ENCODE data around the gene DAB2IP. TPM values are rescaled to one million over a fixed set of nuclear protein-coding genes. Genes with fewer than 3 reads are reported as not detected.

DAB2IP gene
- total RNA-seq, 2 donors from 2014 or later = 70.7 to 71.0 TPM

DNA sequence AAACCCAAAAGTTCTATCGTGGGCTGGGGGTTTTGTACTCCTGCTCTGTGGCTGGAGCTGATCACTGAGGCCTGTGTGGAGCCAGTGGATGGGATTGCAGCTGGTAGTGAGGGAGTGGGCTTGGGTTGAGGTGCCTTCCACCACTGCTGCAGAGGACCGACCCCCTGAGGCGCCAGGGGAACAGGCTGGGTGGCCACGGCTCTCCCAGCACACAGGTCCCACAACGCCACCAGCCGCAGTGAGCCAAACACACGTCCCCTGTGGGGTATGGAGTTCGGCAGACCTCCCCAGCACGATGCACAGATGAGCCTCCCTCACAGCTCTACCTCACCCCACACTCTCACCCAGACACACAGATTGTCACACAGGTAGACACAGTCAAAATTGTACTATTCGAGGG, 109.1 kb downstream of the DAB2IP start:
- Histone ChIP-seq H3K4me1 (ENCODE audit: control insufficient read depth, insufficient read depth, low read length) (no peaks in the 10 kb centered on the region), H3K4me3 (ENCODE audit: low read length) (no peak overlapping the region), H3K36me3 (ENCODE audit: control insufficient read depth, insufficient read depth, low read length) (peaks cover 5% of the 10 kb centered on the region), H3K9ac (ENCODE audit: extremely low read depth, low read length, poor library complexity, severe bottlenecking) (no peak overlapping the region), H3K9me3 (ENCODE audit: control insufficient read depth, low read length) (no peaks in the 10 kb centered on the region), H3K27ac (ENCODE audit: low read depth, low read length) (no peak overlapping the region), H3K27me3 (ENCODE audit: control insufficient read depth, insufficient read depth, low read length, poor library complexity, severe bottlenecking) (no peaks in the 10 kb centered on the region)
- H3K9me3 Mint-ChIP-seq = no peaks in the 10 kb centered on the region
- H3K27ac Mint-ChIP-seq = no peak overlapping the region
- H3K36me3 Mint-ChIP-seq (ENCODE audit: low read depth) = peaks cover 40% of the 10 kb centered on the region
- DNase-seq = no peak
- no peaks in the 10 kb centered on the region for H3K27me3 Mint-ChIP-seq (ENCODE audit: insufficient read depth)
- H3K4me3 Mint-ChIP-seq = no peak overlapping the region
- no peaks in the 10 kb centered on the region for H3K4me1 Mint-ChIP-seq
- WGBS, 2 experiments (ENCODE audit: insufficient coverage in 1 of 2, insufficient read length in 1 of 2) = 92 to 95% methylated on average over 4 to 10 of the region's 10 CpGs
- TF ChIP-seq, protein P1, sequence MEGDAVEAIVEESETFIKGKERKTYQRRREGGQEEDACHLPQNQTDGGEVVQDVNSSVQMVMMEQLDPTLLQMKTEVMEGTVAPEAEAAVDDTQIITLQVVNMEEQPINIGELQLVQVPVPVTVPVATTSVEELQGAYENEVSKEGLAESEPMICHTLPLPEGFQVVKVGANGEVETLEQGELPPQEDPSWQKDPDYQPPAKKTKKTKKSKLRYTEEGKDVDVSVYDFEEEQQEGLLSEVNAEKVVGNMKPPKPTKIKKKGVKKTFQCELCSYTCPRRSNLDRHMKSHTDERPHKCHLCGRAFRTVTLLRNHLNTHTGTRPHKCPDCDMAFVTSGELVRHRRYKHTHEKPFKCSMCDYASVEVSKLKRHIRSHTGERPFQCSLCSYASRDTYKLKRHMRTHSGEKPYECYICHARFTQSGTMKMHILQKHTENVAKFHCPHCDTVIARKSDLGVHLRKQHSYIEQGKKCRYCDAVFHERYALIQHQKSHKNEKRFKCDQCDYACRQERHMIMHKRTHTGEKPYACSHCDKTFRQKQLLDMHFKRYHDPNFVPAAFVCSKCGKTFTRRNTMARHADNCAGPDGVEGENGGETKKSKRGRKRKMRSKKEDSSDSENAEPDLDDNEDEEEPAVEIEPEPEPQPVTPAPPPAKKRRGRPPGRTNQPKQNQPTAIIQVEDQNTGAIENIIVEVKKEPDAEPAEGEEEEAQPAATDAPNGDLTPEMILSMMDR (conservative IDR thresholded peaks at IDR 0.05) = no peak

DNA sequence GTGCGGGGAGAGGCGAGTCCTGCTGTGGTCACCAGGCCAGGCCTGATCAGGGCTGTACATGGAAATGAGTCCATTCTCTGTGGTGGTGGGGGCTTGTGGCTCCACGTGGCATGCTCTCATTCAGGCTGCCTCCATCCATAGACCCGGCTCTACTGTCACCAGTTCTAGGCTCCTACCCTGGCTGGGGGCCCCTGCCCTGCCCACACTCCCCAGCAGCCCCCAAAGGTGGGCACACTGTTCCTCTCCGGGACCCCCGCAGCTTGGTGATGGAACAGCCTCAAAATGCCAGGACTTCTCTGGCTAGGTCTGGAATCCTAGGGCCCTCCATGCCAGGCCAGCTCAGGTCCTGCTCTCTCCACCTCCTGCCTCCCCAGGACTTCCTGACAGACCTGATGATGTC, 111.7 kb downstream of the DAB2IP start:
- no peak overlapping the region for H3K9ac ChIP-seq (ENCODE audit: extremely low read depth, low read length, poor library complexity, severe bottlenecking)
- Mint-ChIP-seq H3K4me3 (no peak overlapping the region), H3K27me3 (ENCODE audit: insufficient read depth) (no peaks in the 10 kb centered on the region), H3K27ac (no peak overlapping the region), H3K9me3 (no peaks in the 10 kb centered on the region), H3K4me1 (no peaks in the 10 kb centered on the region), H3K36me3 (ENCODE audit: low read depth) (peaks cover 60% of the 10 kb centered on the region)
- no peak overlapping the region for H3K27ac ChIP-seq (ENCODE audit: low read depth, low read length)
- 89 to 100% methylated on average over 4 to 6 of the region's 6 CpGs for WGBS, 2 experiments (ENCODE audit: insufficient coverage in 1 of 2, insufficient read length in 1 of 2)
- DNase-seq = no peak
- no peaks in the 10 kb centered on the region for H3K4me1 ChIP-seq (ENCODE audit: control insufficient read depth, insufficient read depth, low read length)
- H3K36me3 ChIP-seq (ENCODE audit: control insufficient read depth, insufficient read depth, low read length) = peaks cover 5% of the 10 kb centered on the region
- H3K4me3 ChIP-seq (ENCODE audit: low read length) = no peak overlapping the region
- H3K27me3 ChIP-seq (ENCODE audit: control insufficient read depth, insufficient read depth, low read length, poor library complexity, severe bottlenecking) = no peaks in the 10 kb centered on the region
- H3K9me3 ChIP-seq (ENCODE audit: control insufficient read depth, low read length) = no peaks in the 10 kb centered on the region
- TF ChIP-seq, protein P1 (conservative IDR thresholded peaks at IDR 0.05) = no peak

DNA sequence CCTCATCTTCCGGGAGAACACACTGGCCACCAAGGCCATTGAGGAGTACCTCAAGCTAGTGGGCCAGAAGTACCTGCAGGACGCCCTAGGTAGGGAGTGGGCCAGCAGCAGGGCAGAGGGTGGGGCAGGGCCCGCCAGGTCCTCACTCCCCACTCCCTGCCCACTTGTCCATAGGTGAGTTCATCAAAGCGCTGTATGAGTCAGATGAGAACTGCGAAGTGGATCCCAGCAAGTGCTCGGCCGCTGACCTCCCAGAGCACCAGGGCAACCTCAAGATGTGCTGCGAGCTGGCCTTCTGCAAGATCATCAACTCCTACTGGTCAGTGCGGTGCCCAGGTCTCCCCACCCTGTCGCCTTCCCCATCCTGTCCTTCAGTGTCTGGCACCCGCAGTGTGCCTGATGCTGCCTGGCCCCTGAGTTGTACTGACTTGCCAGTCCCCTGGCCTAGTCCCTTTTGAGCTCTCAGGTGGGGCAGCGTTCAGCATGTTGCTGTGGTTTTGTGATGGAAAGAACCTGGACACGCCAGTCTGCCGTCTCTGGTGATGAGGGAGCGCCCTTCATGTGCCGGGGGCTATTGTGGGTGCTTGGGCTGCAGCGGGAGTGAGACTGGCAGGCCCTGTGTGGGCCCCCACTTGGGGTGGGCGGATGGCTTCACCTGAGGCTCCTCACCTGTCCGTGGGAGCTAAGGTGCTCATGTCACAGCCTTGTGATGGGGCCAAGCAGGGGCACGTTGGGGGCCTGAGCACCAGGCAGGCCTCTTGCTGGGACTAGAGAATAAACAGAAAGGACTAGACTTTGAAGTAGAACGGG, 112.3 kb downstream of the DAB2IP start:
- Mint-ChIP-seq H3K9me3 (no peaks in the 10 kb centered on the region), H3K4me1 (no peaks in the 10 kb centered on the region), H3K36me3 (ENCODE audit: low read depth) (peaks cover 61% of the 10 kb centered on the region), H3K27me3 (ENCODE audit: insufficient read depth) (no peaks in the 10 kb centered on the region), H3K4me3 (no peak overlapping the region), H3K27ac (no peak overlapping the region)
- Histone ChIP-seq H3K27me3 (ENCODE audit: control insufficient read depth, insufficient read depth, low read length, poor library complexity, severe bottlenecking) (no peaks in the 10 kb centered on the region), H3K9ac (ENCODE audit: extremely low read depth, low read length, poor library complexity, severe bottlenecking) (no peak overlapping the region), H3K36me3 (ENCODE audit: control insufficient read depth, insufficient read depth, low read length) (peaks cover 6% of the 10 kb centered on the region), H3K27ac (ENCODE audit: low read depth, low read length) (no peak overlapping the region), H3K4me1 (ENCODE audit: control insufficient read depth, insufficient read depth, low read length) (no peaks in the 10 kb centered on the region), H3K4me3 (ENCODE audit: low read length) (no peak overlapping the region), H3K9me3 (ENCODE audit: control insufficient read depth, low read length) (no peaks in the 10 kb centered on the region)
- DNase-seq = no peak
- WGBS, 2 experiments (ENCODE audit: insufficient coverage in 1 of 2, insufficient read length in 1 of 2) = 93 to 97% methylated on average over 13 to 21 of the region's 21 CpGs
- TF ChIP-seq, protein P1 (conservative IDR thresholded peaks at IDR 0.05) = no peak
